CD8-positive, alpha-beta memory T cell (primary cell): Measurements from ENCODE around the gene SRRT. TPM values are rescaled to one million over a fixed set of nuclear protein-coding genes. Genes with fewer than 3 reads are reported as not detected.

Source experiments
- CTCF ChIA-PET: fragments of 350-600 bp; sonication (Branson Sonifier 250); formaldehyde crosslinking; loops from one replicate; lab custom pipeline; 2021; ENCODE audit warnings: antibody characterized with exemption; lab: Charles Lee
- POLR2A ChIA-PET: fragments of 350-600 bp; sonication (Branson Sonifier 250); formaldehyde crosslinking; loops from one replicate; lab custom pipeline; 2021; ENCODE audit warnings: antibody characterized with exemption; lab: Charles Lee
- DNase-seq, 5 donors: peaks; one replicate each; pipeline versions ENCODE4 v3.0.0 to v3.0.0-alpha.2; 2020 to 2022; ENCODE audit warnings: mixed read lengths in 1 of 5
- H3K27ac ChIP-seq: one replicate; pipeline ENCODE4 v1.7.0; 2013; ENCODE audit warnings: low read depth, mild to moderate bottlenecking, low read length, moderate library complexity
- H3K27me3 ChIP-seq: 2 replicates; pipeline ENCODE4 v1.7.0; 2013; ENCODE audit warnings: low read length, mild to moderate bottlenecking; ENCODE audit not compliant: insufficient read depth, poor library complexity, severe bottlenecking
- H3K36me3 ChIP-seq: 2 replicates; pipeline ENCODE4 v1.7.0; 2013; ENCODE audit warnings: mild to moderate bottlenecking, low read length, moderate library complexity; ENCODE audit not compliant: insufficient read depth
- H3K4me1 ChIP-seq: 2 replicates; pipeline ENCODE4 v1.7.0; 2013; ENCODE audit warnings: mild to moderate bottlenecking, low read length, moderate library complexity; ENCODE audit not compliant: insufficient read depth
- H3K4me3 ChIP-seq: 2 replicates; pipeline ENCODE4 v1.7.0; 2013; ENCODE audit warnings: mild to moderate bottlenecking, low read length
- H3K9me3 ChIP-seq: 2 replicates; pipeline ENCODE4 v1.7.0; 2013; ENCODE audit warnings: mild to moderate bottlenecking, low read length
- H3K27ac Mint-ChIP-seq, 8 donors: one replicate each; pipeline ENCODE4 v1.8.0; 2020 to 2021; ENCODE audit warnings: mixed read lengths in 8 of 8, mild to moderate bottlenecking in 6 of 8, inconsistent platforms in 3 of 8, moderate library complexity in 3 of 8
- H3K27me3 Mint-ChIP-seq, 2 donors: one replicate each; pipeline ENCODE4 v1.8.0; 2020 to 2021; ENCODE audit warnings: mixed read lengths in 2 of 2, mild to moderate bottlenecking in 1 of 2, moderate library complexity in 1 of 2
- H3K36me3 Mint-ChIP-seq, 3 donors: one replicate each; pipeline ENCODE4 v1.8.0; 2020 to 2021; ENCODE audit warnings: mixed read lengths in 3 of 3, inconsistent platforms in 1 of 3, mild to moderate bottlenecking in 1 of 3
- H3K4me1 Mint-ChIP-seq, 3 donors: one replicate each; pipeline ENCODE4 v1.8.0; 2020 to 2021; ENCODE audit warnings: mixed read lengths in 3 of 3, inconsistent platforms in 1 of 3, mild to moderate bottlenecking in 1 of 3
- H3K4me3 Mint-ChIP-seq, 7 donors: one replicate each; pipeline ENCODE4 v1.8.0; 2020 to 2021; ENCODE audit warnings: mixed read lengths in 7 of 7, mild to moderate bottlenecking in 6 of 7, moderate library complexity in 4 of 7, inconsistent platforms in 2 of 7
- H3K9me3 Mint-ChIP-seq, 5 donors: one replicate each; pipeline ENCODE4 v1.8.0; 2020 to 2022; ENCODE audit warnings: mixed read lengths in 5 of 5, mild to moderate bottlenecking in 3 of 5, moderate library complexity in 2 of 5, inconsistent platforms in 1 of 5
- polyA plus RNA-seq: library from polyadenylated mRNA; unstranded; fragments of 300-500 nt; fragmentation: Illumina TruSeq; gene quantifications from one replicate; pipeline ENCODE4 v1.2.3, GENCODE V29; 2021
- total RNA-seq, 2 experiments: library from RNA; stranded (reverse); gene quantifications; one replicate each; pipeline ENCODE4 v1.2.3, GENCODE V29; 2021

The SRRT gene
- total and polyA plus RNA-seq, 3 experiments from 2014 or later, result 90.7 to 290 (median 285) TPM

DNA sequence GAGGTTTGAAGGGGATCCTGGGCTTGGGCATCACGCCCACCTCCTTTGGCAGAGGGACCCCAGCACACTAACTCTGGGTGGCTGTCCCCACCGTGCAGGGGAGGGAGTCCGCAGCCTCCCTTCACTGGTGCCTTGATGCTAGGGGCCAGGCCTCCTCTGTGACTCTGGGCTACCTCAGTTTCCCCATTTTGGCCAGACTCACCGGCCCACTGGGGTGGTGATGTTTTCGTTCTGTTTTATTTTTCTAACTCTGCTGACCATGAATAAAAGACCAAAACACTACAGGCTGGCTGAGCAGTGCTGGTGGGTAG lies 8.2 kb upstream of the SRRT start:
- H3K27me3 Mint-ChIP-seq, result no peaks in the 10 kb centered on the region

DNA sequence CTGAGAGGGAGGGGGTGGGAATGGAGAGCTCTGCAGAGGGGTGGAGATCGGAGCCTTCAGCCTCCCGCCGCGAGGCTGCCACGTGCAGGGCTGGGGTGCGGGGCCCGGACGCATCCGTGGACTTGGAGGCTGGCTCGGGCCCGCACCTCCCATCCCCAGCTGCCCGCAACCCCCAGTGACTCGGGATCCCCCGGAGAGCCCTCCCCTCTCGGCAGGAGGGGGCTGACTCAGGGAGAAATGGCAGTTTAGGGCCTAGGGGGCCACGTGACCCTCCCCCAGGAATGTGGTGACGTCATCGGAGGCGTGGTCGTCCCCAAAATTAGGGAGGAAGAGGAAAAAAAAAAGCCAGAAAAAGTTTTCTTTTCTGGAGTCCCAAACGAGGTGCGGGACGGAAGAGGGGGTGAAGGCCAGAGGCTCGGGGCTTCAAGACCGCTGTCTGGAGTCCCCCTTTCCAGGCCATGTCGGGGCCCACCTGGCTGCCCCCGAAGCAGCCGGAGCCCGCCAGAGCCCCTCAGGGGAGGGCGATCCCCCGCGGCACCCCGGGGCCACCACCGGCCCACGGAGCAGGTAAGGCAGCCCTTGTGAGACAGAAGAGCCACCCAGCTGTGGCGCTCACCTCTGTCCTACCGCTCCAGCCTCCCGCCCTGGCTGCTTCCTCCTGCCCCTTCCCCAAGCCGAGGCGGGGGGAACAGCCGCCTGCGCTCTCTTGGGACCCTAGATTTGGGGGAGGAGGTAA lies 7.7 kb upstream of the SRRT start, which contains the start of gene TRIP6:
Gene TRIP6 (plus strand): TSS at position 348 of the 736 bp plus-strand sequence. CDS start 111 bp downstream, at position 459.
- Mint-ChIP-seq H3K27ac (peak within 1 kb of the TSS; percentile 26 to 98 (median 76)), H3K27me3 (no peaks in the 10 kb centered on the region), H3K4me3 (peak within 1 kb of the TSS; percentile 24 to 90 (median 77)), H3K36me3 (peaks cover 0 to 37% (median 5%) of the 10 kb centered on the region in 3 donors), H3K9me3 (no peaks in the 10 kb centered on the region), H3K4me1 (peaks cover 4 to 19% (median 16%) of the 10 kb centered on the region in 3 donors)
- DNase-seq, result peak in 2 of 5 donors; percentile 45 to 65
- Histone ChIP-seq H3K9me3 (no peaks in the 10 kb centered on the region), H3K36me3 (peaks cover 5% of the 10 kb centered on the region), H3K27me3 (no peaks in the 10 kb centered on the region), H3K4me3 (peak within 1 kb of the TSS; percentile 53), H3K4me1 (peaks cover 17% of the 10 kb centered on the region), H3K27ac (peak within 1 kb of the TSS; percentile 76)
- CTCF ChIA-PET, result interaction anchor here (1.5 kb wide), 1 partner anchor 15 kb away, joined by 4 read pairs; the partner anchor contains the start of gene SLC12A9
- POLR2A ChIA-PET, result interaction anchor here (0.8 to 1.2 kb wide), 2 partner anchors 8 to 13 kb away, joined by 3 to 4 read pairs; partner anchors contain the start of gene SRRT

More for the DNA sequence above, 8.2 kb upstream of the SRRT start:
- ChIA-PET CTCF (interaction anchor here (1.5 kb wide), 1 partner anchor 14 kb away, joined by 4 read pairs; the partner anchor contains the start of gene SLC12A9), POLR2A (interaction anchor here (0.8 kb wide), 1 partner anchor 9 kb away, joined by 4 read pairs; the partner anchor contains the start of gene SRRT)
- H3K4me1 ChIP-seq, result peaks cover 17% of the 10 kb centered on the region
- no peaks in the 10 kb centered on the region for H3K9me3 ChIP-seq
- H3K27me3 ChIP-seq, result no peaks in the 10 kb centered on the region
- no peak for DNase-seq
- peaks cover 0 to 42% (median 4%) of the 10 kb centered on the region in 3 donors for H3K36me3 Mint-ChIP-seq
- H3K4me3 ChIP-seq, result peak overlapping the region; percentile 53
- peak overlapping the region in 4 of 8 donors; percentile 48 to 79 (median 70) for H3K27ac Mint-ChIP-seq
- peaks cover 5% of the 10 kb centered on the region for H3K36me3 ChIP-seq
- peak overlapping the region; percentile 24 to 82 (median 73) for H3K4me3 Mint-ChIP-seq
- peaks cover 4 to 19% (median 16%) of the 10 kb centered on the region in 3 donors for H3K4me1 Mint-ChIP-seq
- no peaks in the 10 kb centered on the region for H3K9me3 Mint-ChIP-seq
- H3K27ac ChIP-seq, result peak overlapping the region; percentile 76

DNA sequence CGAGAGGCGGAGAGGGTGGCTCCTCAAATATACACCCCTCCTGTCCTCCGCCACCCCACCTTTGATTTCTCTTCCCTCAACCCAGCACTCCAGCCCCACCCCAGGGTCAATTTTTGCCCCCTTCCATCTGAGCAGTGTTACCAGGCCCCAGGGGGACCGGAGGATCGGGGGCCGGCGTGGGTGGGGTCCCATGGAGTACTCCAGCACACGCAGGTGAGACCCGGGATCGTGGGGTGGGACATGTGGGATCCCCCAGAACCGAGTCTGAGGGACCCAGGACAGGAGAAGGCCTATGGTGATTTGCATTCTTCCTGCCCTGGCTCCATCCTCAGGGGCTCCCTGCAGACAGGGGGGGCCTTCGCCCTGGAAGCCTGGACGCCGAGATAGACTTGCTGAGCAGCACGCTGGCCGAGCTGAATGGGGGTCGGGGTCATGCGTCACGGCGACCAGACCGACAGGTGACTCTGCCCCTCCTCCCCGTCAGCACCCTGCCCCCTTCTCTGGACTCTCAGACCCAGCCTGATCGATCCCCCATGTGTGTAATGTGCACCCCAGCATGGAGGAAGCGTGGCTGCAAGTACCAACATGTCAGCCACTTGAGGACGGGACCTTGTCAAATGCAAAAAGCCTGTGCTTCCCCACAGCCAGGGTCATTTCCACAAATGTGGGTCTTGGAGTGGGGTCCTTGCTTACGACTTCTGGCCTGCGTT lies 7.0 kb upstream of the SRRT start:
- Mint-ChIP-seq H3K27me3 (no peaks in the 10 kb centered on the region), H3K9me3 (no peaks in the 10 kb centered on the region), H3K36me3 (peaks cover 0 to 34% (median 9%) of the 10 kb centered on the region in 3 donors), H3K4me3 (peak overlapping the region in 3 of 7 donors; percentile 47 to 82 (median 47)), H3K27ac (peak overlapping the region in 7 of 8 donors; percentile 26 to 69 (median 56)), H3K4me1 (peaks cover 4 to 19% (median 16%) of the 10 kb centered on the region in 3 donors)
- H3K4me1 ChIP-seq, result peaks cover 17% of the 10 kb centered on the region
- no peaks in the 10 kb centered on the region for H3K9me3 ChIP-seq
- ChIA-PET CTCF (interaction anchor here (1.5 kb wide), 1 partner anchor 15 kb away, joined by 4 read pairs; the partner anchor contains the start of gene SLC12A9), POLR2A (interaction anchor here (1.2 kb wide), 1 partner anchor 13 kb away, joined by 3 read pairs; no protein-coding TSS in a partner anchor)
- peak overlapping the region; percentile 76 for H3K27ac ChIP-seq
- DNase-seq, result no peak
- peaks cover 5% of the 10 kb centered on the region for H3K36me3 ChIP-seq
- peak overlapping the region; percentile 53 for H3K4me3 ChIP-seq
- no peaks in the 10 kb centered on the region for H3K27me3 ChIP-seq

DNA sequence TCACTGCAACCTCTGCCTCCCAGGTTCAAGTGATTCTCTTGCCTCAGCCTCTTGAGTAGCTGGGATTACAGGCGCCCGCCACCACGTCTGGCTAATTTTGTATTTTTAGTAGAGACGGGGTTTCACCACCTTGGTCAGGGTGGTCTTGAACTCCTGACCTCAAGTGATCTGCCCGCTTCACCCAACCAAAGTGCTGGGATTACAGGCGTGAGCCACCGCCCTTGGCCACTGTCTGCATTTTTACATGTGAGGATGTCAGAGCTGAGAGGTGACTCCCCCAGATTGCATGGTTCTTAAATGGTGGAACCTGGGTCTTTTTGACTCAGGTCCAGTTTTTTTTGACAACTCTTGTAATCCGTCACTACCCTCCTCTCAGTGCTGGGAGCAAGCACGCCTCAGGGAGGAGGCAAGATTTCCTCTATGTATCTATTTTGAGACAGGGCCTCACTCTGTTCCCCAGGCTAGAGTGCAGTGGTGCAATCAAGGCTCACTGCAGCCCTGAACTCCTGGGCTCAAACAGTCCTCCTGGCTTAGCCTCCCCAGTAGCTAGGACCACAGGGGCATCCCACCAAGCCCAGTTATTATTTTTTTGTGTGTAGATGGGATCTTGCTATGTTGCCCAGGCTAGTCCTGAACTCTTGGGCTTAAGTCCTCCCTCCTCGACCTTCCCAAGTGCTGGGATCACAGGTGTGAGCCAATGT lies 1.2 kb upstream of the SRRT start:
- peak overlapping the region; percentile 96 to 99 (median 99) for H3K4me3 Mint-ChIP-seq
- H3K4me1 ChIP-seq, result peaks cover 25% of the 10 kb centered on the region
- H3K36me3 ChIP-seq, result peaks cover 8% of the 10 kb centered on the region
- no peaks in the 10 kb centered on the region for H3K9me3 ChIP-seq
- H3K27me3 ChIP-seq, result no peaks in the 10 kb centered on the region
- H3K4me1 Mint-ChIP-seq, result peaks cover 35 to 43% (median 42%) of the 10 kb centered on the region in 3 donors
- H3K27ac ChIP-seq, result peak overlapping the region; percentile 86
- no peaks in the 10 kb centered on the region for H3K9me3 Mint-ChIP-seq
- peaks cover 0 to 44% (median 12%) of the 10 kb centered on the region in 3 donors for H3K36me3 Mint-ChIP-seq
- peak overlapping the region; percentile 84 for H3K4me3 ChIP-seq
- ChIA-PET POLR2A (interaction anchor here (0.7 to 2.4 kb wide), 3 partner anchors 11 to 22 kb away, joined by 3 to 8 read pairs (median 3); no protein-coding TSS in a partner anchor), CTCF (interaction anchor here (6.1 kb wide), 1 partner anchor 15 kb away, joined by 48 read pairs; the partner anchor contains the start of gene UFSP1)
- H3K27me3 Mint-ChIP-seq, result no peaks in the 10 kb centered on the region
- peak overlapping the region in 7 of 8 donors; percentile 34 to 99 (median 98) for H3K27ac Mint-ChIP-seq
- DNase-seq, result no peak

- Histone ChIP-seq H3K27me3 (no peaks in the 10 kb centered on the region), H3K27ac (peak overlapping the region; percentile 86), H3K9me3 (no peaks in the 10 kb centered on the region), H3K4me3 (peak overlapping the region; percentile 84), H3K4me1 (peaks cover 28% of the 10 kb centered on the region), H3K36me3 (peaks cover 8% of the 10 kb centered on the region)
- Mint-ChIP-seq H3K27ac (peak overlapping the region; percentile 91 to 99 (median 98)), H3K27me3 (no peaks in the 10 kb centered on the region), H3K9me3 (no peaks in the 10 kb centered on the region), H3K36me3 (peaks cover 0 to 49% (median 12%) of the 10 kb centered on the region in 3 donors), H3K4me3 (peak overlapping the region; percentile 96 to 99 (median 99)), H3K4me1 (peaks cover 39 to 48% (median 47%) of the 10 kb centered on the region in 3 donors)
- no peak for DNase-seq
- POLR2A ChIA-PET, result interaction anchor here (0.7 to 2.4 kb wide), 3 partner anchors 11 to 23 kb away, joined by 3 to 8 read pairs (median 3); no protein-coding TSS in a partner anchor
- CTCF ChIA-PET, result interaction anchor here (6.1 kb wide), 1 partner anchor 14 kb away, joined by 48 read pairs; the partner anchor contains the start of gene UFSP1
These were observed 665 bp upstream of the SRRT start for GRCh38 chr7:100874300-100874576.

GRCh38 chr7:100875356-100875751 lies 451 bp downstream of the SRRT start:
- Histone ChIP-seq H3K27me3 (no peaks in the 10 kb centered on the region), H3K27ac (peak overlapping the region; percentile 86), H3K36me3 (peaks cover 8% of the 10 kb centered on the region), H3K9me3 (no peaks in the 10 kb centered on the region), H3K4me3 (peak overlapping the region; percentile 84), H3K4me1 (peaks cover 29% of the 10 kb centered on the region)
- H3K9me3 Mint-ChIP-seq, result no peaks in the 10 kb centered on the region
- peaks cover 0 to 57% (median 16%) of the 10 kb centered on the region in 3 donors for H3K36me3 Mint-ChIP-seq
- peak overlapping the region; percentile 91 to 99 (median 98) for H3K27ac Mint-ChIP-seq
- H3K4me1 Mint-ChIP-seq, result peaks cover 48 to 58% (median 57%) of the 10 kb centered on the region in 3 donors
- H3K4me3 Mint-ChIP-seq, result peak overlapping the region; percentile 96 to 99 (median 99)
- peak in 1 of 5 donors; percentile 15 for DNase-seq
- CTCF ChIA-PET, result interaction anchor here (0.7 to 6.1 kb wide), 7 partner anchors 13 to 369 kb away, joined by 3 to 48 read pairs (median 4); partner anchors contain the start of genes SLC12A9 and UFSP1
- POLR2A ChIA-PET, result interaction anchor here (0.7 to 4.3 kb wide), 13 partner anchors 8 to 726 kb away, joined by 3 to 102 read pairs (median 5); partner anchors contain the start of genes LAMTOR4, POP7, SLC12A9 and TRIM56
- H3K27me3 Mint-ChIP-seq, result peaks cover 0 to 2% of the 10 kb centered on the region in 2 donors
